A549 (cell line): Measurements from ENCODE around the gene GSTO2.

Experiments used
- CTCF ChIP-seq: fragments of >200 bp; sonication (Bioruptor Twin); formaldehyde crosslinking; IDR thresholded peaks from 3 replicates; pipeline ENCODE4 v1.5.1; 2016
- KDM1A ChIP-seq: fragments of 200-600 bp; sonication (generic); IDR thresholded peaks from 2 replicates; pipeline ENCODE4 v1.6.1; 2016; ENCODE audit warnings: low read depth, mild to moderate bottlenecking
- MAX ChIP-seq: IDR thresholded peaks from 2 replicates; pipeline ENCODE4 v1.6.1; 2012
- RCOR1 ChIP-seq: fragments of 150-350 bp; IDR thresholded peaks from 2 replicates; pipeline ENCODE4 v1.6.1; 2014; ENCODE audit warnings: antibody characterized with exemption, low read length, low read depth
- SREBF2 ChIP-seq: fragments of 450-650 bp; IDR thresholded peaks from 2 replicates; pipeline ENCODE4 v1.6.1; 2014; ENCODE audit warnings: mild to moderate bottlenecking, moderate library complexity
- ZFP36 ChIP-seq: fragments of 450-650 bp; IDR thresholded peaks from 2 replicates; pipeline ENCODE4 v1.6.1; 2014; ENCODE audit warnings: borderline replicate concordance; ENCODE audit not compliant: partially characterized antibody
- TF ChIP-seq, protein P1 (sequence below): fragments of 450-650 bp; IDR thresholded peaks from 2 replicates; pipeline ENCODE4 v1.6.1; 2014; ENCODE audit warnings: antibody characterized with exemption

- TF ChIP-seq CTCF (no peak), SREBF2 (no peak), RCOR1 (no peak), MAX (no peak), KDM1A (no peak), ZFP36 (no peak)
- TF ChIP-seq, protein P1, sequence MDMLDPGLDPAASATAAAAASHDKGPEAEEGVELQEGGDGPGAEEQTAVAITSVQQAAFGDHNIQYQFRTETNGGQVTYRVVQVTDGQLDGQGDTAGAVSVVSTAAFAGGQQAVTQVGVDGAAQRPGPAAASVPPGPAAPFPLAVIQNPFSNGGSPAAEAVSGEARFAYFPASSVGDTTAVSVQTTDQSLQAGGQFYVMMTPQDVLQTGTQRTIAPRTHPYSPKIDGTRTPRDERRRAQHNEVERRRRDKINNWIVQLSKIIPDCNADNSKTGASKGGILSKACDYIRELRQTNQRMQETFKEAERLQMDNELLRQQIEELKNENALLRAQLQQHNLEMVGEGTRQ: no peak
Measured at GRCh38 chr10:104273286-104273685, 4.3 kb downstream of the GSTO2 start.
